ENCODE measurements around the gene LRP1B. TPM values are rescaled to one million over a fixed set of nuclear protein-coding genes. Genes with fewer than 3 reads are reported as not detected.

The LRP1B gene
- total and polyA plus RNA-seq, 4 donors, result 0.01 to 0.84 (median 0.17) TPM

- Histone ChIP-seq H3K27ac (ENCODE audit: low read depth in 1 of 2, low read length in 2 of 2) (no peak overlapping the region), H3K9me3 (ENCODE audit: control insufficient read depth in 4 of 4, low read length in 3 of 4) (no peaks in the 10 kb centered on the region), H3K4me1 (ENCODE audit: control insufficient read depth in 4 of 4, insufficient read depth in 4 of 4, low read length in 3 of 4) (no peaks in the 10 kb centered on the region), H3K4me3 (ENCODE audit: low read depth in 1 of 3, low read length in 3 of 3) (no peak overlapping the region), H3K9ac (ENCODE audit: low read depth in 1 of 2, low read length in 2 of 2) (no peak overlapping the region), H3K27me3 (ENCODE audit: control insufficient read depth in 4 of 4, insufficient read depth in 4 of 4, low read length in 3 of 4) (no peaks in the 10 kb centered on the region), H3K36me3 (ENCODE audit: control insufficient read depth in 4 of 4, insufficient read depth in 3 of 4, low read depth in 1 of 4, low read length in 3 of 4) (no peaks in the 10 kb centered on the region)
- no peak for TF ChIP-seq FOXA2 (IDR thresholded peaks at IDR 0.05)
- TF ChIP-seq SP1 (IDR thresholded peaks at IDR 0.05), result no peak
- TF ChIP-seq ATF3 (IDR thresholded peaks at IDR 0.05), result no peak
- no peak for TF ChIP-seq JUND (IDR thresholded peaks at IDR 0.05)
- TF ChIP-seq RXRA (IDR thresholded peaks at IDR 0.05), result no peak
- TF ChIP-seq REST (IDR thresholded peaks at IDR 0.05), result no peak
- no peak for TF ChIP-seq CTCF (IDR thresholded peaks at IDR 0.05; ENCODE audit: low read depth, low read length, missing input control)
- no peak for TF ChIP-seq ZBTB33 (IDR thresholded peaks at IDR 0.05)
- no peak for TF ChIP-seq HNF4G (IDR thresholded peaks at IDR 0.05)
- no peak for TF ChIP-seq FOXA1 (IDR thresholded peaks at IDR 0.05)
- TF ChIP-seq EGR1 (IDR thresholded peaks at IDR 0.05; ENCODE audit: low read depth in 2 of 2), result no peak
- no peak for TF ChIP-seq YY1 (IDR thresholded peaks at IDR 0.05)
- no peak for TF ChIP-seq RAD21 (IDR thresholded peaks at IDR 0.05)
- WGBS, result 81% methylated on average over 4 of the region's 4 CpGs
- DNase-seq (ENCODE audit: low spot score), result no peak
These were observed 746.1 kb downstream of the LRP1B start for GRCh38 chr2:141384676-141385075.

GRCh38 chr2:141381946-141382345 is 748.9 kb downstream of the LRP1B start:
- Histone ChIP-seq H3K9me3 (ENCODE audit: control insufficient read depth in 4 of 4, low read length in 3 of 4) (no peaks in the 10 kb centered on the region), H3K27me3 (ENCODE audit: control insufficient read depth in 4 of 4, insufficient read depth in 4 of 4, low read length in 3 of 4) (no peaks in the 10 kb centered on the region), H3K9ac (ENCODE audit: low read depth in 1 of 2, low read length in 2 of 2) (no peak overlapping the region), H3K4me1 (ENCODE audit: control insufficient read depth in 4 of 4, insufficient read depth in 4 of 4, low read length in 3 of 4) (no peaks in the 10 kb centered on the region), H3K27ac (ENCODE audit: low read depth in 1 of 2, low read length in 2 of 2) (no peak overlapping the region), H3K4me3 (ENCODE audit: low read depth in 1 of 3, low read length in 3 of 3) (no peak overlapping the region), H3K36me3 (ENCODE audit: control insufficient read depth in 4 of 4, insufficient read depth in 3 of 4, low read depth in 1 of 4, low read length in 3 of 4) (no peaks in the 10 kb centered on the region)
- 93% methylated on average over 1 of the region's 1 CpG for WGBS
- no peak for DNase-seq (ENCODE audit: low spot score)
- TF ChIP-seq HNF4G (IDR thresholded peaks at IDR 0.05) (no peak), CTCF (IDR thresholded peaks at IDR 0.05; ENCODE audit: low read depth, low read length, missing input control) (no peak), GABPA (IDR thresholded peaks at IDR 0.05 in 1 of 2, conservative IDR thresholded peaks at IDR 0.05 in 1 of 2) (no peak), FOXA1 (IDR thresholded peaks at IDR 0.05) (no peak)
